Measurements from ENCODE around the gene SH2D1B.

DNA sequence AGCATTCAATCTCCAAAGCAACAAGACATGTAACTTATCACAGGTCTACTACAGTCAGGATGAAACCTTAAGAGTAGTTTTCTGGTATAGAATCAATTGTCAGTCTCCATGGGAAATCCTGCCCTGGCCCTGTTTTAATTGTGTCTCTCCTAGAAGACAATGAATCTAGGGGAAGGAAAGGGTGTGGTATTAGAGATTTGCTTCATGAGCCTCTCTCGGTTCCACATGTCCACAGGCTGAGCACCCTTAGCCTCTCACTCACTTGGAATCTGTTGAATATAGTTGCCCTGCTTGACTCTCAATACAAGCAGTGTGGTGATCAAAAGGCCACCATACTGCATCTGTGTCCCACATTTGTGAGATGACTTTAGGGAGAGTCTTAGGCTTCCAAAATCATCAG, 53.0 kb downstream of the SH2D1B start:
- TF ChIP-seq, protein P1, sequence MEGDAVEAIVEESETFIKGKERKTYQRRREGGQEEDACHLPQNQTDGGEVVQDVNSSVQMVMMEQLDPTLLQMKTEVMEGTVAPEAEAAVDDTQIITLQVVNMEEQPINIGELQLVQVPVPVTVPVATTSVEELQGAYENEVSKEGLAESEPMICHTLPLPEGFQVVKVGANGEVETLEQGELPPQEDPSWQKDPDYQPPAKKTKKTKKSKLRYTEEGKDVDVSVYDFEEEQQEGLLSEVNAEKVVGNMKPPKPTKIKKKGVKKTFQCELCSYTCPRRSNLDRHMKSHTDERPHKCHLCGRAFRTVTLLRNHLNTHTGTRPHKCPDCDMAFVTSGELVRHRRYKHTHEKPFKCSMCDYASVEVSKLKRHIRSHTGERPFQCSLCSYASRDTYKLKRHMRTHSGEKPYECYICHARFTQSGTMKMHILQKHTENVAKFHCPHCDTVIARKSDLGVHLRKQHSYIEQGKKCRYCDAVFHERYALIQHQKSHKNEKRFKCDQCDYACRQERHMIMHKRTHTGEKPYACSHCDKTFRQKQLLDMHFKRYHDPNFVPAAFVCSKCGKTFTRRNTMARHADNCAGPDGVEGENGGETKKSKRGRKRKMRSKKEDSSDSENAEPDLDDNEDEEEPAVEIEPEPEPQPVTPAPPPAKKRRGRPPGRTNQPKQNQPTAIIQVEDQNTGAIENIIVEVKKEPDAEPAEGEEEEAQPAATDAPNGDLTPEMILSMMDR (IDR thresholded peaks at IDR 0.05; ENCODE audit: insufficient read depth, low read depth, low read length) = no peak
- TF ChIP-seq EZH2 (IDR thresholded peaks at IDR 0.05; ENCODE audit: insufficient read depth, low read length) = no peak

Data from astrocyte (in vitro differentiated cells and primary cell).